Mesenchymal stem cell (in vitro differentiated cells and primary cell): ENCODE data around the gene RARB.

Experiments used
- DNase-seq: peaks from one replicate; pipeline ENCODE4 v3.0.0-alpha.2; 2013
- H2AFZ ChIP-seq: one replicate; pipeline ENCODE4 v1.6.1; 2013; ENCODE audit warnings: low read depth, mild to moderate bottlenecking, control low read depth, inconsistent platforms, low read length, moderate library complexity
- H2AK5ac ChIP-seq: 2 replicates; pipeline ENCODE4 v1.6.1; 2013; ENCODE audit warnings: low read length, moderate library complexity, mild to moderate bottlenecking, inconsistent platforms; ENCODE audit not compliant: severe bottlenecking
- H2BK120ac ChIP-seq: one replicate; pipeline ENCODE4 v1.6.1; 2013; ENCODE audit warnings: low read depth, mild to moderate bottlenecking, inconsistent platforms, low read length, moderate library complexity
- H2BK12ac ChIP-seq, 2 experiments: one replicate each; pipeline ENCODE4 v1.6.1; 2013; ENCODE audit warnings: inconsistent platforms in 2 of 2, low read length in 2 of 2, mild to moderate bottlenecking in 2 of 2, moderate library complexity in 2 of 2, control low read depth in 1 of 2
- H2BK15ac ChIP-seq: one replicate; pipeline ENCODE4 v1.6.1; 2013; ENCODE audit warnings: mild to moderate bottlenecking, low read depth, inconsistent platforms; ENCODE audit not compliant: poor library complexity, severe bottlenecking
- H2BK5ac ChIP-seq: 2 replicates; pipeline ENCODE4 v1.6.1; 2013; ENCODE audit warnings: low read depth, mild to moderate bottlenecking, low read length, control low read depth, inconsistent platforms; ENCODE audit not compliant: poor library complexity, severe bottlenecking
- H3K14ac ChIP-seq, 2 experiments: one replicate each; pipeline ENCODE4 v1.6.1; 2013; ENCODE audit warnings: inconsistent platforms in 2 of 2, low read length in 2 of 2, control low read depth in 1 of 2, mild to moderate bottlenecking in 1 of 2, moderate library complexity in 1 of 2
- H3K18ac ChIP-seq, 2 experiments: one replicate each; pipeline ENCODE4 v1.6.1; 2013; ENCODE audit warnings: inconsistent platforms in 2 of 2, low read length in 2 of 2, control low read depth in 1 of 2, low read depth in 1 of 2, mild to moderate bottlenecking in 1 of 2
- H3K23ac ChIP-seq, 2 experiments: one replicate each; pipeline ENCODE4 v1.6.1; 2013; ENCODE audit warnings: inconsistent platforms in 2 of 2, low read length in 2 of 2, mild to moderate bottlenecking in 2 of 2, moderate library complexity in 2 of 2, control low read depth in 1 of 2
- H3K27ac ChIP-seq: 2 replicates; pipeline ENCODE4 v1.5.1; 2013; ENCODE audit warnings: mild to moderate bottlenecking, moderate library complexity, low read length, control low read depth, inconsistent platforms; ENCODE audit not compliant: poor library complexity, severe bottlenecking
- H3K27me3 ChIP-seq, 2 experiments: 2 replicates each; pipeline versions ENCODE4 v1.6.1 to v1.7.0; 2013; ENCODE audit warnings: low read length in 2 of 2, mild to moderate bottlenecking in 2 of 2, moderate library complexity in 2 of 2, control low read depth in 1 of 2, inconsistent platforms in 1 of 2; ENCODE audit not compliant: control insufficient read depth in 1 of 2, insufficient read depth in 1 of 2
- H3K36me3 ChIP-seq, 2 experiments: 2 replicates each; pipeline versions ENCODE4 v1.6.1 to v1.7.0; 2013; ENCODE audit warnings: low read length in 2 of 2, control low read depth in 1 of 2, inconsistent platforms in 1 of 2, low read depth in 1 of 2, mild to moderate bottlenecking in 1 of 2; ENCODE audit not compliant: insufficient read depth in 2 of 2, control insufficient read depth in 1 of 2
- H3K4ac ChIP-seq, 2 experiments: one replicate each; pipeline ENCODE4 v1.6.1; 2013; ENCODE audit warnings: inconsistent platforms in 2 of 2, low read length in 2 of 2, mild to moderate bottlenecking in 2 of 2, moderate library complexity in 2 of 2, control low read depth in 1 of 2, low read depth in 1 of 2
- H3K4me1 ChIP-seq: 2 replicates; pipeline ENCODE4 v1.6.1; 2013; ENCODE audit warnings: low read depth, low read length, control low read depth; ENCODE audit not compliant: control insufficient read depth, insufficient read depth
- H3K4me2 ChIP-seq: 2 replicates; pipeline ENCODE4 v1.6.1; 2013; ENCODE audit warnings: low read length, mild to moderate bottlenecking, inconsistent platforms; ENCODE audit not compliant: poor library complexity, severe bottlenecking
- H3K4me3 ChIP-seq, 2 experiments: 2 replicates each; pipeline versions ENCODE4 v1.5.1 to v1.7.0; 2013; ENCODE audit warnings: low read length in 2 of 2, mild to moderate bottlenecking in 2 of 2, control low read depth in 1 of 2, low read depth in 1 of 2; ENCODE audit not compliant: insufficient read depth in 1 of 2
- H3K79me1 ChIP-seq: replicated peaks from 2 replicates; pipeline ENCODE4 v1.6.1; 2013; ENCODE audit warnings: mild to moderate bottlenecking, control low read depth, low read length, inconsistent platforms; ENCODE audit not compliant: poor library complexity, severe bottlenecking
- H3K9ac ChIP-seq: 2 replicates; pipeline ENCODE4 v1.7.0; 2013; ENCODE audit warnings: mild to moderate bottlenecking, low read length, moderate library complexity
- H3K9me3 ChIP-seq: 2 replicates; pipeline ENCODE4 v1.7.0; 2013; ENCODE audit warnings: mild to moderate bottlenecking, low read length; ENCODE audit not compliant: control insufficient read depth
- H4K8ac ChIP-seq: one replicate; pipeline ENCODE4 v1.6.1; 2013; ENCODE audit warnings: inconsistent platforms, mild to moderate bottlenecking, low read length, moderate library complexity
- H4K91ac ChIP-seq: one replicate; pipeline ENCODE4 v1.6.1; 2013; ENCODE audit warnings: mild to moderate bottlenecking, low read length, inconsistent platforms
- WGBS: methylation state at CpG from one replicate; pipeline ENCODE4 v1.1.7; 2013; ENCODE audit warnings: mixed read lengths; 5-methylcytosine and 5-hydroxymethylcytosine counted together

RARB gene

DNA sequence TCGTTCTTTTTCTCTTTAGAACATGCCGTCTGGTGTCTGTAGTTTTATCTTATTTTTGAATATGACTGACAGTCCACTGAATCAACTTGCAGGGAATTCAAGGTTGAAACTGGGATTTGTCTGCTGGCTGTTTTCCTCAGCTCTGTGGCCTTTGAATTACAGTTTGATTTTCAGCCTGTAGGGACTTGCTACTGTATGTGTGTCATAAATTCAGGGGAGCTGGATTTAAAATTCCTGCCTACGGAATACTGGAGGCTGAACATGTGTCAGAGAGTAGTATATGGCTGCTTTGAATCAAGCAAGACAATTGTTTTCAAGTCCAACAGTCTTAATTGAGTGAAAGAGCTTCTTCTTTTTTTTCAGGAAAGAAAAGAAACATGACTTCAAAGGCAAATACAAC is 33.9 kb downstream of the RARB start:
- Histone ChIP-seq H3K4me2 (no peak overlapping the region), H3K18ac (no peak overlapping the region), H3K79me1 (no peaks in the 10 kb centered on the region), H3K14ac (no peak overlapping the region), H4K91ac (no peak overlapping the region), H3K9ac (no peak overlapping the region), H2AK5ac (no peak overlapping the region), H2BK120ac (no peak overlapping the region), H3K23ac (no peak overlapping the region), H3K4me1 (no peaks in the 10 kb centered on the region), H4K8ac (no peak overlapping the region), H2BK5ac (no peak overlapping the region), H3K27me3 (no peaks in the 10 kb centered on the region), H2BK12ac (no peak overlapping the region), H3K4ac (no peak overlapping the region), H3K27ac (no peak overlapping the region), H3K36me3 (no peaks in the 10 kb centered on the region), H2AFZ (no peak overlapping the region), H3K9me3 (no peaks in the 10 kb centered on the region), H2BK15ac (no peak overlapping the region), H3K4me3 (no peak overlapping the region)
- DNase-seq: no peak
- 82% methylated on average over 3 of the region's 3 CpGs for WGBS

DNA sequence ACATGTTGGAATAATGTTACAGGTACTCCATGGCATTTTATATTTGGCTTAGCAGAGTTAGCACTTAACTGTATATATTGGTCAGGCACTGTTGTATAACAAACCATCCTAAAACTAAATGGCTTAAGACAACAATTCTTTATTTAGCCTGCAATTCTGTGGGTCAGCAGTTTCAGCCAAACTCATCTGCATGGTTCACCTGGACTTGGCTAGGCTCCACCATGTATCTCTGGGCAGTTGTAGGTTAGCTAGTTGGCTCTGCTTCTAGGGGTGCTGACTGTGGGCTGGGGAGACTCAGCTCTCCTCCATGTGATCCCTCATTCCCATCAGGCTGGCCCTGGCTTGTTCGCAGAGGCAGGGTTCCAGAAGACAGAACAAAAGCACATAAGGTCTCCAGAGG is 34.4 kb downstream of the RARB start:
- no peak overlapping the region for H2BK120ac ChIP-seq
- peak overlapping the region in 1 of 2 experiments; percentile 75 for H2BK12ac ChIP-seq
- H2BK5ac ChIP-seq: no peak overlapping the region
- H3K18ac ChIP-seq: peak overlapping the region in 1 of 2 experiments; percentile 82
- no peak overlapping the region for H4K91ac ChIP-seq
- H3K27ac ChIP-seq: no peak overlapping the region
- no peaks in the 10 kb centered on the region for H3K9me3 ChIP-seq
- no peaks in the 10 kb centered on the region for H3K79me1 ChIP-seq
- no peak overlapping the region for H2BK15ac ChIP-seq
- H3K9ac ChIP-seq: no peak overlapping the region
- H3K4ac ChIP-seq: no peak overlapping the region
- H2AFZ ChIP-seq: no peak overlapping the region
- no peak overlapping the region for H3K4me3 ChIP-seq
- 100% methylated on average over 1 of the region's 1 CpG for WGBS
- no peak overlapping the region for H3K4me2 ChIP-seq
- no peak overlapping the region for H4K8ac ChIP-seq
- no peak overlapping the region for H3K23ac ChIP-seq
- DNase-seq: no peak
- no peak overlapping the region for H3K14ac ChIP-seq
- H2AK5ac ChIP-seq: no peak overlapping the region
- H3K27me3 ChIP-seq: no peaks in the 10 kb centered on the region
- no peaks in the 10 kb centered on the region for H3K36me3 ChIP-seq
- no peaks in the 10 kb centered on the region for H3K4me1 ChIP-seq

DNA sequence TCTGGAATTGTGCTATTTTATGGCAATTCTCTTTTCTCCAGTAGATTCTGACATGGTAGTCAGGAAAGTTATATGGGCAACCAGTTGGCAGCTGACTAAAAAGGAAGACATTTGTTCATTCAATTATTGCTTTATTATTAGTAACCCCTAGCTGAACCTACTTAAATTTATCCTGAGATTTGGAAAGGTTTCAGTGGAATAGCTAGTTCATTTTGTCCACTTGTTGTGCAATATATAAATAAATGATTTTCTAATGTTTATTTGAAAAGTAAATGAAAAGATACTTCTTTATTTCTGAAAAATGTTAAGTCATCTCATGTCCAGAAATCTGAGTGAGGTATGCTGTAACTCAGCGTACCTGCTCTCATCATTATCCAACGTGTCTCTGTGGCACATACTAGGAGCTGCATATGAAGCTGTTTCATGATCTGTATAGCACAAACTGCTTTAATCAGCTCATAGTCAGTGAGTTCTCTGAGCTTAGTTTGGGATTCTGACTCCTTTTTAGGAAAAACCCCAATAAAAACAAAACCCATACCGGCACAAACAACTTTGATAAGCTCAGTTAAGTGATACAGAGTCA is 35.9 kb downstream of the RARB start:
- Histone ChIP-seq H3K27me3 (no peaks in the 10 kb centered on the region), H3K9ac (no peak overlapping the region), H3K14ac (no peak overlapping the region), H3K4me3 (no peak overlapping the region), H3K9me3 (no peaks in the 10 kb centered on the region), H2BK15ac (no peak overlapping the region), H3K23ac (no peak overlapping the region), H3K4me2 (no peak overlapping the region), H3K4me1 (no peaks in the 10 kb centered on the region), H4K91ac (no peak overlapping the region), H2AFZ (no peak overlapping the region), H2BK5ac (no peak overlapping the region), H2BK120ac (no peak overlapping the region), H3K18ac (peak overlapping the region in 1 of 2 experiments; percentile 46), H3K4ac (no peak overlapping the region), H3K27ac (no peak overlapping the region), H3K79me1 (no peaks in the 10 kb centered on the region), H2AK5ac (no peak overlapping the region), H3K36me3 (no peaks in the 10 kb centered on the region), H4K8ac (no peak overlapping the region), H2BK12ac (no peak overlapping the region)
- WGBS: 95% methylated on average over 2 of the region's 3 CpGs
- no peak for DNase-seq

DNA sequence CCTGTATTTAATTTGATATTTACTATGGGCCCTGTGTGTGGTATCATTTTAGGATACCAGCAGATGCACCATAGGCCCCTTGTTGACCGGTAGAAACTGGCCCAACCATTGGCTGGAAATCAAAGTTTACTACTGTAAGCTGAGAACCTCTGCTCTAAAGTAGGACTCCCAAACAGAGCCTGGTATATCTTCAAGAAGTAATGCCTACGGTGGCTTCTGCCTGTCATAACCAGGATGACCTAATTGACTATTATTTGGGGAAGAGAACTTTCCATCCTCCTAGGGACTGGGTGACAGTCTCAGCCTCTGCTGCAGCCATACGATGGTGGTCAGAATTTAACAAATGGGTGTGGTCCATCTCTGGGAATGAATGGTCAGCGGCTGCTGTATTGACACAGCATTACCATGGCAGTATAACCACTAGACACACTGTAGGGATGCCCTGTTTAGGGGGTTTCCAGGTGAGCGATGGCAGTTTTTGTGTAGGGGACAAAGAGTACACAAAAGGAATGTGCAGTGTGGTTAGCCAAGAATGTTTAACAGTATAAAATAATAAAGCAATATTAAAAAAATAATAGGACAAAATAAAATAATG is 37.3 kb downstream of the RARB start:
- no peaks in the 10 kb centered on the region for H3K4me1 ChIP-seq
- no peak overlapping the region for H3K4ac ChIP-seq
- no peak for DNase-seq
- H2BK12ac ChIP-seq: peak overlapping the region in 1 of 2 experiments; percentile 73
- no peak overlapping the region for H4K91ac ChIP-seq
- H2AFZ ChIP-seq: no peak overlapping the region
- H3K79me1 ChIP-seq: no peaks in the 10 kb centered on the region
- no peak overlapping the region for H4K8ac ChIP-seq
- H3K4me2 ChIP-seq: no peak overlapping the region
- H2BK5ac ChIP-seq: no peak overlapping the region
- WGBS: 91% methylated on average over 5 of the region's 5 CpGs
- no peak overlapping the region for H2BK120ac ChIP-seq
- H3K9me3 ChIP-seq: no peaks in the 10 kb centered on the region
- no peak overlapping the region for H3K27ac ChIP-seq
- H3K4me3 ChIP-seq: no peak overlapping the region
- no peaks in the 10 kb centered on the region for H3K36me3 ChIP-seq
- no peak overlapping the region for H3K9ac ChIP-seq
- no peak overlapping the region for H3K23ac ChIP-seq
- no peak overlapping the region for H3K14ac ChIP-seq
- no peak overlapping the region for H2AK5ac ChIP-seq
- H2BK15ac ChIP-seq: no peak overlapping the region
- no peak overlapping the region for H3K18ac ChIP-seq
- H3K27me3 ChIP-seq: no peaks in the 10 kb centered on the region
